ENCODE results near the gene AGPAT2.
A peak's percentile ranks its signal among the peaks of the same experiment; 100 is the strongest.

The AGPAT2 gene

DNA sequence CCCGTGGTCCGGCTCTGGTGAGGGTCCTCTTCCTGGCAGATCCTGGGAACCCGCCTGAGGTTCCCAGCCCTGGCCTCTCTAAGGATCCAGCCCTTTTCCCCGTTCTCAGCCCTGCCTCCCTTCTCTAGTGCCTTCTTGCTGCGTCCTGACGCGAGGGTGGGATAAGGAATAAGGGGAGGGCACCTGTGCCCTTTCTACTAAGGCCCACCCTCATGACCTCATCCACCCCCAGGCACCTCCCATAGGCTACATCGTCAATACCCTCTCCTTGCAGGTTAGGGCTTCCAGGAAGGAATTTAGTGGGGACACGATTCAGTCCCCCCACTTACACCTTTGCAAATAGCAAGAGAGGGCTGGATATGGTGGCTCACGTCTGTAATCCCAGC is 14.4 kb upstream of the AGPAT2 start:
- DNase-seq: no peak

DNA sequence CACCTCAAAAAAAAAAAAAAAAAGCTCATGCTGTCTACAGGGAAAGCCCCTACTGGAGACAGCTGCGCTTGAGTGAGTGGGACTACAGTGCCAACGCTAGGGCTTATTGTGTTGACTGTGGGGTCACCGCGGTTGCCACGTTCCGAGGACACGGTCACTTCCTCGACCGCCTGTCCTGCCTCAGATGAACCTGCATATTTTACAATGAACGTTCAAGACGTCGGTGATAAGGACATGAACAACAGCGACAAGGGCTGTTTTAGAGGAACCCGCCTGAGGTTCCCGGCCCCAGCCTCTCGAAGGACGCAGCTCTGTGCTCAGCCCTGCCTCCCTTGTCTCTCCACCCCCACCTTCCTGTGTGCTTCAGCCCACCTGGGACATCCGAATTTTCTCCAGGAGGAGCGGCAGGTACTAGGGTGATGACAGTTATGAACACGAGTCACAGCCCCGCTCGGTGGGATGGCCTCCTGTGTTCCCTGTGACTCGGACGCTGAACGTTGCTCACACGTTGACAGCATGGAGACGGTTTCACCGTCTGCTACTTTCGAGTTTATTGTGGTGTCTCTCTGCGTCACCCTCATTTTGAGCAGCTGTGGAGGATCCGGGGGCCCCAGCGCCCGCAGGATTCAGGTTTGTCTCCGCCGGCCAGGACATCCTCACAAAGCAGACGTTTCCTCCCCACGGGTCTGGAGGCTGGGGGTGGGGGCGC is 13.9 kb upstream of the AGPAT2 start:
- DNase-seq: no peak

DNA sequence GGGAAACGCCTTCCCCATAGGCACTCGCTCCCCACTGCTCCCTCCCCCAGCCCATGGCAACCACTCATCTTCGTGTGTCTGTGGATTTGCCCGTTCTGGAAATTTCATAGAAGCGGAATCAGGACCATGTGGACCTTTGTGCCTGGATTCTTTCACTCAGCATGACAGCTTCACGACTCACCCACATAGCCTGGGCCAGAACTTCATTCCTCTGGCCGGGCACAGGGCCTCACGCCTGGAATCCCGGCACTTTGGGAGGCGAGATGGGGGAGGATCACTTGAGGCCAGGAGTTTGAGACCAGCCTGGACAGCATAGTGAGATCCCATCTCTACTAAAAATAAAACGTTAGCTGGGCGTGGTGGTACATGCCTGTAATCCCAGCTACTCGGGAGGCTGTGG is 13.0 kb upstream of the AGPAT2 start:
- DNase-seq: no peak

DNA sequence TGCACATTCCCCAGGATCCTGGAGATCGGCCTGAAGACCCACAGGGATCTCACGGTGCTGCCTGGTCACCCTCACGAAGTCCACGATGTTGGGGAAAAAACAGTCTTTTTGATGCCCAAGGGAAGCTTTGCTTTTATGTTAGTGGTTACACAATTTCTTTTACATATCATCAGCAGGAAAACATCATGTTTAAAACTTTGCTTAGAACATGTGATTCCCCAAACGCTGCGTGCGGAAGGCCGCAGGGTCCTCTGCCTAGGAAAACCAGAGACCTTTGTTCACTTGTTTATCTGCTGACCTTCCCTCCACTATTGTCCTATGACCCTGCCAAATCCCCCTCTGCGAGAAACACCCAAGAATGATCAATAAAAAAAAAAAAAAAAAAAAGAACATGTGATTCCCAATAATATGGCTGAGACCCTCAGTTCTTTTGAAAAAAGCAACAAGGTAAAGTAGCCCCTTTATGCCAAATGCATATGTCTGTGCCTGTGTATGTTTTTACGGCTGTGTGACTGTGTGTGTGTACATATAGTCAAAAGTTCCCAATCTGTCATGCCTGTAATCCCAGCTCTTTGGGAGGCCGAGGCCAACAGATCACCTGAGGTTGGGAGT is 11.5 kb upstream of the AGPAT2 start:
- no peak for DNase-seq

DNA sequence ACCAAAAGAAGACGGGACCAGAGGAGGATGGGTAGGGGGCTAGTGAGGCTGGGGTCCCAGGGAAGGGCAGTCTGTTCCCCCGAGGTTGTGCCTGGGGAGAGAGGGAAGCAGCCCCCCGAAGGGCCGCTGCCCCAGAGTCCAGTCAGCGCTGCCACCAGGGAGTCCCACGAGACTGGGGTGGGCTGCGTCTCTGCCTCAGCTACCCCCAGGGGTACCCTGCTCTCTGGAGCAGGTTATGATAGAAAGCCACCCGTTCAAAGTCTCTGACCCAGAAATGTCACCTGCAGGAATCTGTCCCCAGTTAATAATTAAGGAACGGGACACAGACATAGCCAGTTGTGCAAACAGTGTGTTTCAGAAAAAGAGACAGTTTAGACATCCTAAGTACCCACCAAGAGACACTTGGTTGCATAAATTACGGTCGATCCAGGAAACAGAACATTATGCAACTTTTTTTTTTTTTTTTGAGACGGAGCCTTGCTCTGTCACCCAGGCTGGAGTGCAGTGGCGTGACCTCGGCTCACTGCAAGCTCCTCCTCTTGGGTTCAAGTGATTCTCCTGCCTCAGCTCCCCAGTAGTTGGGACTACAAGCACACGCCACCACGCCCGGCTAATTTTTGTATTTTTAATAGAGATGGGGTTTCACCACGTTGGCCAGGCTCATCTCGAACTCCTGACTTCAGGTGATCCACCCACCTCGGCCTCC is 10.7 kb upstream of the AGPAT2 start:
- DNase-seq: no peak

DNA sequence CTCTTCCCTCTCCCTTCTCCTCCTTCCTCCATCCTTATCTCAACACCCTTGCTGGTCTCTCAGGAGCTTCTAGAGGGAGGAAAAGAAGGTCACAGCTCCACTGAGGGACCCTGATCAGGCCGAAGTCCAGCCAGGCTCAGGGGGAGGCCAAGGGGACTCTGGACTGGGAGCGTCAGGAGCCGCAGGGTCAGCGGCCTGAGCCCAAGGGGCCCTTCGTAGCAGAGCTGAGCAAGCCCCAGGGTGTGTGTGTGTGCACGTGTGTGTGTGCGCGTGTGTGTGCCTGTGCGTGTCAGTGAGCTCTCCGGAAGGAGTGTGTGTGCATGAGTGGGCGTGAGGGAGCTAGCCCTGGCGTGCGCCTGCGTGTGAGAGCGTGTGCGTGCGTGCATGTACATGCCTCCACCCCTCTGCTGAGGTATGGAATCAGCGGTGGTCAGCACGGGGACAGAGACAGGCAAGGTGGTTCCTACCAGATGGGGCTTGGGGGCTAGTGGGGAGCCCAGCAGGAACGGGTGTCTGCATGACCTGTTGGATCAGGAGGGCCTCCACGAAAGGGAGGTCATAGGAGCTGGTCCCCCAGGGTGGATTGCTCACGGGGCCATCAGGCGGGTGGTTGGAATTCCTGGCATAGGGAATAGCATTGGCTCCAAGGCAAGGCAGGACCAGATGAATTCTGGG is 10.0 kb upstream of the AGPAT2 start:
- no peak for DNase-seq

DNA sequence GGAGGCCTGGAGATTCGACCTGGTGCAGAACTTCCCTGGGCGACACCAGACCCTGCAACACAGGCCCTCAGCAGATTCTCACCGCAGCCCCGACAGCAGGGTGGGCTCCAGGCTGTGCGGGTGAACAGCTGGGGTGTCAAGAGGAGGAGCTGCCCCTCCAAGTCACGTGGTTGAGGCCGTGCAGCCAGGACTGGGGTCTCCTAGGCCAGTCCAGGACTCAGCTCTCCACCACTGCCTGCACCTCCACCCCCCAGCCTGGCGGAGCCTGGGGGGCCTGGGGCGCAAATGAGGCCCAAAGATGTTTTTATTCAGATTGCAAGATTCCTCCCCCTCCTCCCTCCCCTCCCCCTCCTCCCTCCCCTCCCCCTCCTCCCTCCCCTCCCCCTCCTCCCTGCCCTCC is 9.2 kb upstream of the AGPAT2 start:
- DNase-seq: no peak

DNA sequence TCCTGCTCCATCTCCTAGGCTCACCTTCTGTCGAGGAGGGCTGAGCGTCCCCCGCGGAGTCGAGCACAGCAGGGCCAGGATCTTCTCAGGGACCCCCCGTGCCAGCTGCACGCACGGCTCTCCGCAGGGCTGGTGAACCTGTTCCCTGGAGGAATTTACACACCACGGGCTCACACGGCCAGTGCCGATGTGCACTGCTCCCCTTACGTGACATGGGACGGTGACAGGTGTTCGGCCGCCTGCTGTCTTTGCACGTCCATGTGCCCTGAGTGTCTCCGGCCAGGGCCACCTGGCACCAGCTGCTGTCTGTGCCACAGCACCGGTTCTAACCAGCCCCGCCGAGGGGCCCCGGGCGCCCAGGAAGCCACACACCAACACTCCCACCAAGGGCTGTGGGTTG is 8.7 kb upstream of the AGPAT2 start:
- no peak for DNase-seq

DNA sequence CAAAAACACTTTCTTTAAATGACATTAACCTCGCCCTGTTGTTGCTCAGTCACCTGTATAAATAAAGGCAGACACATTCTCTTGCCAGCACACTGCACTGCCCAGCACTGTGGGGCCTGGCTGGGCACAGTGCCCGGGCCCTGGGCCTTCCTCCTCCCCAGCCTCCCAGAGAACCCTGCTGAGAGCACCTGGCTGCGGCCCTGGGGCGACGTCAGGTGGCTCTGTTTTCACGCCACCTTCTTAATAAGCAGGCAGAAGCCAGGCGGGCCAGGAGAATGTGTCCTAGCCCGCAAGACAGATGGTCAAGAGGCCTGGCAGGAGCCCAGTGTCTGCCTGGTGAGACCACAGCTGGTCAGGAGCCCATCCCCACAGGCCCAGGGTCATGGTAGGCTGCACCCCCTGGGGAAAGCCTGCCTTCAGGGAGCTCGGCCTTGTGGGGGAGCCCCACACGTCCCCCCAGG is 8.2 kb upstream of the AGPAT2 start:
- DNase-seq: no peak

DNA sequence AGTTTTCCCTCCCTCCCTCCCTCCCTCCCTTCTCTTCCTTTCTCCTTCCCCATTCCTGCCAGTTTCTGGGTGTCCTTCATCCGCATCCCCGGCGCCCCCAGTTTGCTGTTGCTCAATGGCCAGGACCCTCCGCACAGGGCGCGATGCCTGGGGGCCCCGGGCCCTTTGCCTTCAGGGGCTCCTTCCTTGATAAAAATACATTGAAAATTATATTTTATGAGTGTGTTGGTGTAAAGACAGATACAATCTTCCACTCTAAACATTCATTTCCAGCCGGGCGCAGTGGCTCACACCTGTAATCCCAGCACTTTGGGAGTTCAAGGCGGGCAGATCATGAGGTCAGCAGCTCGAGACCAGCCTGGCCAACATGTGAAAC is 7.6 kb upstream of the AGPAT2 start:
- no peak for DNase-seq

DNA sequence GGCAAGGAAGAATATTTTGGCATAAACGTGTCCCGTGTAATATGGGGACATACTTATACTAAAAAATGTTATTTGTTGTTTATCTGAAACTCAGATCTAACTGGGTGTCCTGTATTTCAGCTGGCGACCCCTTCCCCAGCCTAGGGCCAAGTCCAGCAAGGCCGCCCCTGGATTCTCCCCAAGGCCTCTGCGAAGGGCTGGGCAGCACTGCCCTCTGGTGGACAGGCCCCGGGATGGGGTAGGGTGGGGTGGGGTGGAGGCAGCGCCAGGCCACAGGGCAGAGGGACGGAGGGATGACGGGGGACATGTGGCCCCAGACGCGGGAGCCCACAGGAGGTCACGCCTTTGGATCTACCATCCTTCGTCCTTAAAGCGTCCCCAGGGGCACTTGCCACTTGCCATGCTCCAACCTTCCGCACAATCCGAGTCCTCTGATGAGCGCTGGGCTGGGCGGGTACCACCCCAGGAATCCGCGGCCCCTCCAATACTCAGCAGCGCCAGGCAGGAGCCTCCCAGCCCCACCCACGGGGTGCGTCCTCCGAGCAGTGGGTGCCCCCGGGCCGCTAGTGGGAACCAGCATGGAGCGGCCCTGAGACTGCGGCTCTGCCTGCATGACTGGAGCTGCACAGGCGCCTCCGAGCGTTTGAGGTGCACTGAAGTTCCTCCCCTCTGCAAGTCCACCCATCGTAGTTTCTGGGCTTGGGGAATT is 7.1 kb upstream of the AGPAT2 start:
- peak in 5 of 56 donors; percentile 2 to 49 (median 19) for DNase-seq

DNA sequence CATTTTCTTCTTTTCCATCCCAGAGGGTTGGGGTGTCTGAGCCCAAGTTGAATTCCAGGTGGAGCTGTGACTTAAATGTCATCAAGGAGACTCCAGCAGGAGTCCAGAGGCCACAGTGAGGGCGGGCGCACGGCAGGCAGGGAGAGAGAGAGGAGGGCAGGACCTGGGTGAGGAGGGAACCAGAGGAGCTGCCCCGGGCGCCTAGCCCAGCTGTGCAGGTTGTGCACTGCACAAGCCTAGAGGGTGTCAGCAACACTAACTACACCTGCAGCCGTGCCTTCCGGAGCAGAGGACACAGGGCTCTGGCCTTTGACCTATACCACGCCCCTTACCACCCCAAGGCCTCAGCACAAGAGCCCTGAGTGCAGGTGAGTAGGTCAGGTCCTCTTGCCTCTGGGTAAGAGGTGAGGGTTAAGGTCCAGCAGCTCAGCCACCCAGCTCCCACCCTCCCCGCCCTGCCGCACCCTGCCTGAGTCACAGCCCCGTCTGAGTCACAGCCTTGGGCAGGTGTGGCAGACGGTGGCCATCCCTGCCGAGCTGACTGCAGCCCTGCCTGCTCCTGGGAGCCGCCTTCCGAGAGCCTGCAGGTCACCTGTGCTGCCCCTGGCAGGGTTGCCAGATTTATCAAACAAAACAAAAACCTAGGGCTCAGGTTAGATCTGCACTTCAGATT is 6.4 kb upstream of the AGPAT2 start:
- no peak for DNase-seq

DNA sequence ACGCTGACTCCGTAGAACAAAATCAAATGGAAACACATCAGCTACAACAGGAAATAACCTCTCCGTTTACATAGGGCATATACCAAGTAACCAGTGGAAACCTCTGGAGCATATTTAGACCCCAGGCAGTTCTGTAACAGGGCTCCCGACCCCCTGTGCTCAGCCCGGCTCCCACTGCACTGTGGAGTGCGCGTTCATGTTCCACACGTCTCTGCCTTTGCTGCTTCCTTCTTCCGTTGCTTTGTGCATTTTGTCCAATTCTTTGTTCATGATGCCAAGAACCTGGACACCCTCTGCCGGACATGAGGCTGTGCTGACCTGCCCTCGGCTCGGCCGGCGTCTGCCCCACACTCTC is 5.9 kb upstream of the AGPAT2 start:
- no peak for DNase-seq

DNA sequence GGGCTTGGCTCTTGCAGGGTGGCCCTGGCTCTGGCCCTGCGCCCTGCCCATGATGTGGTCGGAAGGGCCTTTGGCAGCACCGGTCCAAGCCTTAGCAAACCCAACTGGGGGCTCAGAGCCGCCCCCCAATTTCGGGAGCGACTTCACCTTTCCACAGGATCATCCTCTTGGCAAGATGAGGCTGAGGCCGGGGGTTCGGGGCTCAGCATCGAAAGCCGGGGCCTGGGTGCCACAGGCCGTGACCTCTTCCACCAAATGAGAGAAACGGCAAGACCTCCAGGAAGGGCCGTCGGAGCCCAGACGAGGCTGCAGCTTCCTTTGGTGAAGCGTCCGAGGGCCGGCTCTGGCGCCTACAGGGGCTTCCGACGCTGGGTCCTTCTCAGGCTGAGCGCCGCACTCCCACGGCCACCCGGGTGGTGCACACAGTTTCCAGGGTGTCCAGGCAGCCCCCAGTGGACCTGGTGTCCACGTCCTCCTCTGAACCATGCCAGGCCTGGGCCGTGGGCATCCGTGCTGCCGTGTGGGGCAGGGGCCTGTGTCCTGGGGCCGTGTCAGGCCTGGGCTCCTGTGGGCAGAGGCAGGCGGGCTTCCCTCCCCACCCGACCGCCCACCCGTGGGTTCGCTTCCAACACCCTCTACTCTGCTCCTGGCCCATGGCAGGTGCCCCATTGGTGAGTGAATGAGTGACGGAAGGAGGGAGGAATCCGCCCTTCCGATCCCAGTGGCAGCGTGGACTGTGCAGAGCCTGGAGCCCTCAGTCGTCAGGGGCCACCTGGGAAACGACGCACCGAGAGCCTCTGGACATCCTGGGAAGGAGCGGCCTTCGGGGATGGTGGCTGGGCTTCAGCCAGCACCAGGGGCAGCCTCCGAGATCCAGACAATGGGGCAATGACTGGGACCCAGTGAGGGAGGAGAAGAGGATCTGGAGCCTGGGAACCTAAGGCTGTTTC is 5.2 kb upstream of the AGPAT2 start:
- DNase-seq: no peak

DNA sequence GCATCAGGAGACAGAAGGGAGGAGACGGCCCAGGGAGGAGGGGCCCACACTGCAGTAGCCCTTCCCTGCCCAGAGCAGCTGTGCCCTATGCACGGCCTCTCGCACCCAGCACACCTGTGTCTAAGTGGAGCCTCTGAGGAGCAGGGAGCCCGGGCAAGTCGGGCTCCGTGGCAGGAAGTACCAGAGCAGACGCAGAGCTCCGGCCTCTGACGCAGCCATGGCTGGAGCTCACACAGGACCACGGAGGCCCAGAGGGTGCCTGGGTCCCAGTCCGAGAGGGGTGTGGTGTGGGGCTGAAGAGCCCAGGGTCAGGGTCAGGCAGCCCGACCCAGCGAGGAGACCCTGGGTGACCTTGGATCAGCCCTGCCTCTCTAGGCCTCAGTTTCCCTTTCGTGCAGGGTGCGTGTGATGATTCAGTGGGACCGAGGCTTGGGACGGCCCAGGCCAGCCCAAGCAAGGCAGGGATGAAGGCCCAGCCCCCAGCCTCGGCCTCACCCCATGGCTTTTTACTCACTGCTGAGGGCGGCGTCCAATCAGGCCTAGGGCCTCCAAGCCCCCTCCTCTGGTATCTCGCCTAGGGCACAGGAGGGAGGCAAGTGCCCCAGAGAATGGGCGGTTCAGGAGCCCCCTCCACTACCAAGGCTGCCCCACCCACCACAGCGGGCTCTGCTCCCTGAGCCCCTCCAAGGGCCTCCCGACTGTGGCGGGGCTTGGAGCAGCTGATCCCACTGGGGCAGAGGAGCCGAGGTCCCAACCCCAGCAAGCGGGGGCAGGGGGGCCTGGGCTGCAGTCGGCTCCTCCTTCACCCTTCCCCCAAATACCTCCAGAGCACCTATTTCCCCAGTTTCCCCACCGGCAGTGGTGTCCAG is 4.3 kb upstream of the AGPAT2 start:
- DNase-seq: no peak

DNA sequence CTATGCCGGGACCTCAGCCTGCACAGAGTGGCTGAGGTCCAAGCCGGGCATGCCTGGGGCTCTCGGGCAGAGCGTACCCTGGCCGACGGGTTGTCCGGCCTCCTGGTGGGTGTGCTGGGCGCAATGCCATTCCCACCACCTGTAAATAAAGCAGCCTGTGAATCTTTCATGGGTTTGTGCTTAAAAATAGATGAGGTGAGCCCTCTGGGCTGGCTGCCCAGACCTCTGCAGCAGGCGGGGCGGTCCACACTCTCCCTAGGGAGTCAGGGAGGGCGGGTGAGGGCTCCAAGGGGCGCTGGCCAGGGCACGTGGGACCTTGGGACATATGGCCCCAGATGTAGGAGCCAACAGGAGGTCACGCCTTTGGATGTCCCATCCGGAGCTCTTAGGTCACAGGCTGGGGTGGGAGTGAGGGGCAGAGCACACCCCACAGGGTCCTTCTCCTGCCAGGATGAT is 3.6 kb upstream of the AGPAT2 start:
- DNase-seq: no peak

DNA sequence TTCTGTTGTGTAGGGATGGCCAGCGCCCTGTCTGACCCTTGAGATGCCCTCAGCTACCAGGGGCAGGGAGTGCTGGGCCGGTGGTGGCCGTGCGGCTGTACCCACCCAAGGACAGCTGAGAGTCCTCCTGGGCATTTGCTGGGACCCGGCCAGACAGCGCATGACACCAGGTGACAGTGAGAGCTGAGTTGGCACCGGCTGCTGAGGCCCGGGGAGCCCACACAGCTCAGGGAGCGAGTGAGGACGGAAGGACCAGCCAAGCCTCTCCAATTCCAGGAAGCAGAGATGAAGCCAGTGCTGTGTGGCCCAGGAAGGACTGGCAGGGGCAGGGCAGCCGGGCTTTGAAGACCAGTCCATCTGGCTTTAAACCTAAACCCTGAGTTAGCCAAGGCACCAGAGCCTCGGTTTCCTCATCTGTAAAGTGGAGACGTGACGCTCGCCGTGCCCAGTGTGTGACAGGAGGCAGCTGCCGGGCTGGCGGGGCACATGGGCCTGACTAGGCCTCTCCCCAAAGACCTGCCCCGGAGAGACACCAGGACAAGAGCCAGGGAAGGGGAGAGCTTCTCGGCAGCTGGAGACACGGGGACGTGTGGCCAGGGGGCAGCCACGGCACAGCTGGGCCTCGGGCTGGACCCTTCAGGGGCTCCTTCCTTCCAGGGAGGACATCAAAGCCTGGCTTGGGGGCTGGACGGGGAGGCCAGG is 3.0 kb upstream of the AGPAT2 start:
- DNase-seq: no peak

DNA sequence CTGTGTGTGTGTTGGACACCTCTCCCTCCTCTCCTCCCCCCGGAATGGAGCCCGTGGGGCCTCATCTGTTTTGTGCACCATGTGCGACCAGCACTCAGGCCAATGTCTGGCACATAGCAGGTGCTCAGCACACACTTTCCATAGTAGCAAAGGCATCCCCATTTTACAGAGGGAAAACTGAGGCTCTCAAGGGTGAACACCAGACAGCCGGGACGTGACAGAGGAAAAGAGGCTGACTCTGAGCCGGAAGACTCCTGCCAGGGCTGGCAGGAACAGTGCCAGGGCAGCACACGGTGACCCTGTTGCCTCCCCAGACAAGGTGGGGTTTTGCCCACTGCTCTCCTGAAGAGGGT is 1.8 kb upstream of the AGPAT2 start:
- no peak for DNase-seq
